ENCODE measurements around the gene TMEM190.

DNA sequence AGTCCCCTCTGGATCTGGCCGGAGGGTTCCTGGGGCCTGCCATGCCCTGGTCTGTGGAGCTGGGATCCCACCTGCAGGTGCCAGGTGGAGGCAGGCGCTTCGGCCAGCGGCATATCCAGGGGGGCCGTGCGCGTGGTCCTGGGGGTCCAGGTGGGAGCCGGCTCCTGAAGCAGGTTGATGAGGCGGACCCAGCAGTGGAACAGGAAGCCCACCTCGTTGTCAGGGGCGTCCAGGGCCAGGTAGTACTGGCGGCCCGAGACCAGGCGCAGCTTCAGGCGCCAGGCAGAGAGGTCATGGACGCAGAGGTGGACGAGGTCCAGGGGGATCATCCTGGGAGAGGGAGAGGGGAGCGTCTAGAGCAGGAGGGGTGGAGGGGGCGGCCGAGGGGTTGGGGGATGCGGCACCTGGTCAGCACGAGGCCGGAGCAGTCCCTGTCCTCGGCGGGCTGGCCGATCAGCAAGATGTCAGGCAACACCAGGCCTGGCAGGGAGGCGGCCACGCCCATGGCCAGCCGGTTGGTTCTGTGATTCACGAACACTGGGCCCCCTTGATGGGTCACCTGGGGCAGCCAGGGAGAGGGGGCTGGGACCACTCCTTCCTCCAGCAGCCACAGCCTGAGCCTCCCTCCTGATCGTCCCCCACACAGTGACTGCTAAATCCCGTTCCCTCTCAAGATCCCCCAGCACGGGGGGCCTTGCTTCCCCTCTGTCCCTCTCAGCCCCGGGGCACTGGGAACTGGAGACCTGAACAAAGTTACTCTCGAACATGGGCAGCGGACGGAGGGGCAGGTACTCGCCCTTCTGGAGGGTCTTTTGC, 14.2 kb upstream of the TMEM190 start:
- TF ChIP-seq POLR2A (IDR thresholded peaks at IDR 0.05) (no peak), POLR2AphosphoS5 (IDR thresholded peaks at IDR 0.05) (no peak)
- TF ChIP-seq, protein P1, sequence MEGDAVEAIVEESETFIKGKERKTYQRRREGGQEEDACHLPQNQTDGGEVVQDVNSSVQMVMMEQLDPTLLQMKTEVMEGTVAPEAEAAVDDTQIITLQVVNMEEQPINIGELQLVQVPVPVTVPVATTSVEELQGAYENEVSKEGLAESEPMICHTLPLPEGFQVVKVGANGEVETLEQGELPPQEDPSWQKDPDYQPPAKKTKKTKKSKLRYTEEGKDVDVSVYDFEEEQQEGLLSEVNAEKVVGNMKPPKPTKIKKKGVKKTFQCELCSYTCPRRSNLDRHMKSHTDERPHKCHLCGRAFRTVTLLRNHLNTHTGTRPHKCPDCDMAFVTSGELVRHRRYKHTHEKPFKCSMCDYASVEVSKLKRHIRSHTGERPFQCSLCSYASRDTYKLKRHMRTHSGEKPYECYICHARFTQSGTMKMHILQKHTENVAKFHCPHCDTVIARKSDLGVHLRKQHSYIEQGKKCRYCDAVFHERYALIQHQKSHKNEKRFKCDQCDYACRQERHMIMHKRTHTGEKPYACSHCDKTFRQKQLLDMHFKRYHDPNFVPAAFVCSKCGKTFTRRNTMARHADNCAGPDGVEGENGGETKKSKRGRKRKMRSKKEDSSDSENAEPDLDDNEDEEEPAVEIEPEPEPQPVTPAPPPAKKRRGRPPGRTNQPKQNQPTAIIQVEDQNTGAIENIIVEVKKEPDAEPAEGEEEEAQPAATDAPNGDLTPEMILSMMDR (IDR thresholded peaks at IDR 0.05): no peak
